ENCODE data around the gene LRP8. TPM values are rescaled to one million over a fixed set of nuclear protein-coding genes. Genes with fewer than 3 reads are reported as not detected.

The LRP8 gene
- total and polyA plus RNA-seq, 2 of the 13 experiments (the other 11 are each of a cell fraction or from before 2014, with no cell fraction given), result 17.3 to 17.4 TPM

- no peak for TF ChIP-seq CEBPZ (IDR thresholded peaks at IDR 0.05; ENCODE audit: low read length)
- peak; percentile 29 for TF ChIP-seq HMGXB3 (CRISPR knock-in tag; IDR thresholded peaks at IDR 0.05; ENCODE audit: borderline replicate concordance)
- TF ChIP-seq SKI (IDR thresholded peaks at IDR 0.05; ENCODE audit: partially characterized antibody), result peak; percentile 32
- peak; percentile 92 for TF ChIP-seq MED8 (CRISPR knock-in tag; IDR thresholded peaks at IDR 0.05; ENCODE audit: insufficient replicate concordance)
- TF ChIP-seq ZNF451 (CRISPR knock-in tag; IDR thresholded peaks at IDR 0.05), result peak; percentile 31
- TF ChIP-seq MXD4 (CRISPR knock-in tag; IDR thresholded peaks at IDR 0.05), result peak; percentile 78; the same call in 1 of the 2 replicates
- 0 out of 2 replicates have a peak, but pooled peaks have one; percentile 83 for TF ChIP-seq PREB (CRISPR knock-in tag; IDR thresholded peaks at IDR 0.05)
- no peak for TF ChIP-seq LCORL (IDR thresholded peaks at IDR 0.05)
- TF ChIP-seq LCORL (CRISPR knock-in tag; IDR thresholded peaks at IDR 0.05), result peak; percentile 85
- peak; percentile 99 for TF ChIP-seq POLR2G (IDR thresholded peaks at IDR 0.05; ENCODE audit: low read depth, low read length)
- TF ChIP-seq ZNF296 (CRISPR knock-in tag; conservative IDR thresholded peaks at IDR 0.05), result no peak
- no peak for TF ChIP-seq NONO (IDR thresholded peaks at IDR 0.05)
- TF ChIP-seq NONO (CRISPR knock-in tag; conservative IDR thresholded peaks at IDR 0.05), result peak; percentile 99
These were observed 107.5 kb downstream of the LRP8 start, which contains the start of gene CZIB (continued) for GRCh38 chr1:53220171-53220961.
